H1 (cell line): ENCODE results near the gene GABARAPL2. TPM values are rescaled to one million over a fixed set of nuclear protein-coding genes. Genes with fewer than 3 reads are reported as not detected.

Experiments used
- BCL11A ChIP-seq, 2 experiments: IDR thresholded peaks; one replicate each; pipeline ENCODE4 v1.6.1; 2011; ENCODE audit warnings: low read depth in 2 of 2, low read length in 2 of 2, mild to moderate bottlenecking in 2 of 2
- EZH2 ChIP-seq: fragments of 200-600 bp; sonication (generic); IDR thresholded peaks from 2 replicates; pipeline ENCODE4 v1.7.1; 2012; ENCODE audit warnings: low read depth, mild to moderate bottlenecking, moderate library complexity, low read length, inconsistent platforms; ENCODE audit not compliant: severe bottlenecking
- NANOG ChIP-seq: IDR thresholded peaks from 2 replicates; pipeline ENCODE4 v1.6.1; 2011; ENCODE audit warnings: low read length, low read depth, mild to moderate bottlenecking, inconsistent platforms; ENCODE audit not compliant: insufficient read depth, poor library complexity, severe bottlenecking
- SUZ12 ChIP-seq: fragments of 200-600 bp; sonication (generic); IDR thresholded peaks from 2 replicates; pipeline ENCODE4 v1.6.1; 2012; ENCODE audit warnings: mild to moderate bottlenecking, inconsistent platforms, low read length, moderate library complexity, mixed read lengths
- TAF1 ChIP-seq: IDR thresholded peaks from 2 replicates; pipeline ENCODE4 v1.6.1; 2011; ENCODE audit warnings: mild to moderate bottlenecking, low read depth, low read length
- polyA plus RNA-seq, 7 experiments: library from polyadenylated mRNA; depleted of rRNA in 3 of 7; stranded (reverse) in 5 of 7; unstranded in 2 of 7; fragments of >200 nt in 5 of 7; fragments of 200-250 nt in 2 of 7; gene quantifications; 1 replicate in 5 of 7; 2 replicates in 1 of 7; 4 replicates in 1 of 7; pipeline versions ENCODE4 v1.2.1 to v1.2.3, GENCODE V29; 2011 to 2013; ENCODE audit warnings: missing spikeins in 2 of 7, mixed read lengths in 2 of 7
- total RNA-seq: library from RNA; stranded (reverse); fragmentation: NEBNext Ultra II Directional; extraction: Animal tissue kit (Norgen Biotek cat#: 25700); gene quantifications from 2 replicates; pipeline ENCODE4 v1.2.1, GENCODE V29; 2021
- TF ChIP-seq, protein P1 (sequence below): fragments of 300-600 bp; sonication (generic); IDR thresholded peaks from 2 replicates; pipeline ENCODE4 v1.7.1; 2012; ENCODE audit warnings: low read length, moderate library complexity, mild to moderate bottlenecking, inconsistent platforms; ENCODE audit not compliant: insufficient replicate concordance
- TF ChIP-seq, protein P2 (sequence below): IDR thresholded peaks from 2 replicates; pipeline ENCODE4 v1.6.1; 2012; ENCODE audit warnings: low read length, inconsistent platforms

Gene GABARAPL2
- total and polyA plus RNA-seq, 2 of the 8 experiments (the other 6 are each of a cell fraction or from before 2014, with no cell fraction given): 65.8 to 71.3 TPM

GRCh38 chr16:75617121-75617520 is 50.9 kb downstream of the GABARAPL2 start (continued):
- TF ChIP-seq, protein P1, sequence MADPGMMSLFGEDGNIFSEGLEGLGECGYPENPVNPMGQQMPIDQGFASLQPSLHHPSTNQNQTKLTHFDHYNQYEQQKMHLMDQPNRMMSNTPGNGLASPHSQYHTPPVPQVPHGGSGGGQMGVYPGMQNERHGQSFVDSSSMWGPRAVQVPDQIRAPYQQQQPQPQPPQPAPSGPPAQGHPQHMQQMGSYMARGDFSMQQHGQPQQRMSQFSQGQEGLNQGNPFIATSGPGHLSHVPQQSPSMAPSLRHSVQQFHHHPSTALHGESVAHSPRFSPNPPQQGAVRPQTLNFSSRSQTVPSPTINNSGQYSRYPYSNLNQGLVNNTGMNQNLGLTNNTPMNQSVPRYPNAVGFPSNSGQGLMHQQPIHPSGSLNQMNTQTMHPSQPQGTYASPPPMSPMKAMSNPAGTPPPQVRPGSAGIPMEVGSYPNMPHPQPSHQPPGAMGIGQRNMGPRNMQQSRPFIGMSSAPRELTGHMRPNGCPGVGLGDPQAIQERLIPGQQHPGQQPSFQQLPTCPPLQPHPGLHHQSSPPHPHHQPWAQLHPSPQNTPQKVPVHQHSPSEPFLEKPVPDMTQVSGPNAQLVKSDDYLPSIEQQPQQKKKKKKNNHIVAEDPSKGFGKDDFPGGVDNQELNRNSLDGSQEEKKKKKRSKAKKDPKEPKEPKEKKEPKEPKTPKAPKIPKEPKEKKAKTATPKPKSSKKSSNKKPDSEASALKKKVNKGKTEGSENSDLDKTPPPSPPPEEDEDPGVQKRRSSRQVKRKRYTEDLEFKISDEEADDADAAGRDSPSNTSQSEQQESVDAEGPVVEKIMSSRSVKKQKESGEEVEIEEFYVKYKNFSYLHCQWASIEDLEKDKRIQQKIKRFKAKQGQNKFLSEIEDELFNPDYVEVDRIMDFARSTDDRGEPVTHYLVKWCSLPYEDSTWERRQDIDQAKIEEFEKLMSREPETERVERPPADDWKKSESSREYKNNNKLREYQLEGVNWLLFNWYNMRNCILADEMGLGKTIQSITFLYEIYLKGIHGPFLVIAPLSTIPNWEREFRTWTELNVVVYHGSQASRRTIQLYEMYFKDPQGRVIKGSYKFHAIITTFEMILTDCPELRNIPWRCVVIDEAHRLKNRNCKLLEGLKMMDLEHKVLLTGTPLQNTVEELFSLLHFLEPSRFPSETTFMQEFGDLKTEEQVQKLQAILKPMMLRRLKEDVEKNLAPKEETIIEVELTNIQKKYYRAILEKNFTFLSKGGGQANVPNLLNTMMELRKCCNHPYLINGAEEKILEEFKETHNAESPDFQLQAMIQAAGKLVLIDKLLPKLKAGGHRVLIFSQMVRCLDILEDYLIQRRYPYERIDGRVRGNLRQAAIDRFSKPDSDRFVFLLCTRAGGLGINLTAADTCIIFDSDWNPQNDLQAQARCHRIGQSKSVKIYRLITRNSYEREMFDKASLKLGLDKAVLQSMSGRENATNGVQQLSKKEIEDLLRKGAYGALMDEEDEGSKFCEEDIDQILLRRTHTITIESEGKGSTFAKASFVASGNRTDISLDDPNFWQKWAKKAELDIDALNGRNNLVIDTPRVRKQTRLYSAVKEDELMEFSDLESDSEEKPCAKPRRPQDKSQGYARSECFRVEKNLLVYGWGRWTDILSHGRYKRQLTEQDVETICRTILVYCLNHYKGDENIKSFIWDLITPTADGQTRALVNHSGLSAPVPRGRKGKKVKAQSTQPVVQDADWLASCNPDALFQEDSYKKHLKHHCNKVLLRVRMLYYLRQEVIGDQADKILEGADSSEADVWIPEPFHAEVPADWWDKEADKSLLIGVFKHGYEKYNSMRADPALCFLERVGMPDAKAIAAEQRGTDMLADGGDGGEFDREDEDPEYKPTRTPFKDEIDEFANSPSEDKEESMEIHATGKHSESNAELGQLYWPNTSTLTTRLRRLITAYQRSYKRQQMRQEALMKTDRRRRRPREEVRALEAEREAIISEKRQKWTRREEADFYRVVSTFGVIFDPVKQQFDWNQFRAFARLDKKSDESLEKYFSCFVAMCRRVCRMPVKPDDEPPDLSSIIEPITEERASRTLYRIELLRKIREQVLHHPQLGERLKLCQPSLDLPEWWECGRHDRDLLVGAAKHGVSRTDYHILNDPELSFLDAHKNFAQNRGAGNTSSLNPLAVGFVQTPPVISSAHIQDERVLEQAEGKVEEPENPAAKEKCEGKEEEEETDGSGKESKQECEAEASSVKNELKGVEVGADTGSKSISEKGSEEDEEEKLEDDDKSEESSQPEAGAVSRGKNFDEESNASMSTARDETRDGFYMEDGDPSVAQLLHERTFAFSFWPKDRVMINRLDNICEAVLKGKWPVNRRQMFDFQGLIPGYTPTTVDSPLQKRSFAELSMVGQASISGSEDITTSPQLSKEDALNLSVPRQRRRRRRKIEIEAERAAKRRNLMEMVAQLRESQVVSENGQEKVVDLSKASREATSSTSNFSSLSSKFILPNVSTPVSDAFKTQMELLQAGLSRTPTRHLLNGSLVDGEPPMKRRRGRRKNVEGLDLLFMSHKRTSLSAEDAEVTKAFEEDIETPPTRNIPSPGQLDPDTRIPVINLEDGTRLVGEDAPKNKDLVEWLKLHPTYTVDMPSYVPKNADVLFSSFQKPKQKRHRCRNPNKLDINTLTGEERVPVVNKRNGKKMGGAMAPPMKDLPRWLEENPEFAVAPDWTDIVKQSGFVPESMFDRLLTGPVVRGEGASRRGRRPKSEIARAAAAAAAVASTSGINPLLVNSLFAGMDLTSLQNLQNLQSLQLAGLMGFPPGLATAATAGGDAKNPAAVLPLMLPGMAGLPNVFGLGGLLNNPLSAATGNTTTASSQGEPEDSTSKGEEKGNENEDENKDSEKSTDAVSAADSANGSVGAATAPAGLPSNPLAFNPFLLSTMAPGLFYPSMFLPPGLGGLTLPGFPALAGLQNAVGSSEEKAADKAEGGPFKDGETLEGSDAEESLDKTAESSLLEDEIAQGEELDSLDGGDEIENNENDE: no peak
- TF ChIP-seq SUZ12 (no peak), EZH2 (no peak), BCL11A (IDR thresholded peaks at IDR 0.05; ENCODE audit: low read depth in 2 of 2, low read length in 2 of 2) (no peak), NANOG (no peak), TAF1 (no peak)
- TF ChIP-seq, protein P2, sequence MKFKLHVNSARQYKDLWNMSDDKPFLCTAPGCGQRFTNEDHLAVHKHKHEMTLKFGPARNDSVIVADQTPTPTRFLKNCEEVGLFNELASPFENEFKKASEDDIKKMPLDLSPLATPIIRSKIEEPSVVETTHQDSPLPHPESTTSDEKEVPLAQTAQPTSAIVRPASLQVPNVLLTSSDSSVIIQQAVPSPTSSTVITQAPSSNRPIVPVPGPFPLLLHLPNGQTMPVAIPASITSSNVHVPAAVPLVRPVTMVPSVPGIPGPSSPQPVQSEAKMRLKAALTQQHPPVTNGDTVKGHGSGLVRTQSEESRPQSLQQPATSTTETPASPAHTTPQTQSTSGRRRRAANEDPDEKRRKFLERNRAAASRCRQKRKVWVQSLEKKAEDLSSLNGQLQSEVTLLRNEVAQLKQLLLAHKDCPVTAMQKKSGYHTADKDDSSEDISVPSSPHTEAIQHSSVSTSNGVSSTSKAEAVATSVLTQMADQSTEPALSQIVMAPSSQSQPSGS: no peak
